Caco-2 (cell line): ENCODE measurements around the gene PHACTR1. TPM values are rescaled to one million over a fixed set of nuclear protein-coding genes. Genes with fewer than 3 reads are reported as not detected.

Experiments
- BruUV-seq: library from RNA; stranded (reverse); fragments of 400-500 nt; replicated peaks from 2 replicates; lab custom pipeline; 2021; lab: Mats Ljungman, UMichigan
- CTCF ChIA-PET: fragments of 300-600 bp; sonication (Branson Sonifier 250); formaldehyde crosslinking; loops from one replicate; lab custom pipeline; 2022; ENCODE audit warnings: antibody characterized with exemption; lab: Charles Lee
- POLR2A ChIA-PET: fragments of 300-600 bp; sonication (Branson Sonifier 250); formaldehyde crosslinking; loops from one replicate; lab custom pipeline; 2022; ENCODE audit warnings: antibody characterized with exemption; lab: Charles Lee
- DNase-seq, 2 experiments: peaks; one replicate each; pipeline versions ENCODE4 v3.0.0 to v3.0.0-alpha.2; 2020 to 2022
- H3K27me3 ChIP-seq: replicated peaks from 2 replicates; pipeline ENCODE4 v1.6.0; 2011; ENCODE audit warnings: low read length; ENCODE audit not compliant: control insufficient read depth, insufficient read depth
- H3K36me3 ChIP-seq: 2 replicates; pipeline ENCODE4 v1.5.1; 2011; ENCODE audit warnings: low read length; ENCODE audit not compliant: control insufficient read depth, insufficient read depth
- H3K4me1 ChIP-seq: fragments of 250-450 bp; sonication (Bioruptor Pico); 2 replicates; pipeline ENCODE4 v1.5.1; 2020; ENCODE audit warnings: mild to moderate bottlenecking
- H3K4me3 ChIP-seq: 2 replicates; pipeline ENCODE4 v1.5.1; 2011; ENCODE audit warnings: low read depth, mild to moderate bottlenecking, control low read depth, low read length
- H3K9me3 ChIP-seq: fragments of 250-450 bp; sonication (Bioruptor Pico); 2 replicates; pipeline ENCODE4 v1.5.1; 2020; ENCODE audit warnings: mild to moderate bottlenecking, moderate library complexity
- H3K27ac Mint-ChIP-seq: one replicate; pipeline ENCODE4 v1.8.0; 2022; ENCODE audit warnings: mixed read lengths; ENCODE audit not compliant: unreplicated experiment
- H3K27me3 Mint-ChIP-seq: one replicate; pipeline ENCODE4 v1.8.0; 2022; ENCODE audit warnings: mixed read lengths; ENCODE audit not compliant: insufficient read depth, unreplicated experiment
- H3K36me3 Mint-ChIP-seq: one replicate; pipeline ENCODE4 v1.8.0; 2022; ENCODE audit warnings: mild to moderate bottlenecking, mixed read lengths; ENCODE audit not compliant: insufficient read depth, unreplicated experiment
- H3K4me1 Mint-ChIP-seq: one replicate; pipeline ENCODE4 v1.8.0; 2022; ENCODE audit warnings: low read depth, mixed read lengths; ENCODE audit not compliant: unreplicated experiment
- H3K4me3 Mint-ChIP-seq: one replicate; pipeline ENCODE4 v1.8.0; 2022; ENCODE audit warnings: mild to moderate bottlenecking, moderate library complexity, mixed read lengths; ENCODE audit not compliant: unreplicated experiment
- H3K9me3 Mint-ChIP-seq: one replicate; pipeline ENCODE4 v1.8.0; 2022; ENCODE audit warnings: mixed read lengths; ENCODE audit not compliant: unreplicated experiment
- intact Hi-C: fragments of 100-400 bp; cut with micrococcal nuclease; formaldehyde crosslinking; loops from one replicate; pipeline ENCODE4 v1.10.0; 2022; ENCODE audit not compliant: unreplicated experiment
- total RNA-seq: library from RNA; stranded (reverse); gene quantifications from 2 replicates; pipeline ENCODE4 v1.2.3, GENCODE V29; 2022
- TF ChIP-seq, protein P1 (sequence below), 2 experiments: fragments of 200-600 bp in 1 of 2; IDR thresholded peaks; 1 replicate in 1 of 2; 2 replicates in 1 of 2; pipeline versions ENCODE4 v1.5.1 to v1.8.0; 2011 to 2022; ENCODE audit warnings: antibody characterized with exemption in 1 of 2, control low read depth in 1 of 2, inconsistent platforms in 1 of 2, low read depth in 1 of 2, low read length in 1 of 2, mild to moderate bottlenecking in 1 of 2, moderate library complexity in 1 of 2; ENCODE audit not compliant: insufficient read depth in 1 of 2, severe bottlenecking in 1 of 2, unreplicated experiment in 1 of 2

PHACTR1 gene
- total RNA-seq, 1 experiment from 2014 or later = 0.41 TPM

- Histone ChIP-seq H3K4me1 (no peaks in the 10 kb centered on the region), H3K27me3 (no peaks in the 10 kb centered on the region), H3K4me3 (no peak overlapping the region), H3K9me3 (peaks cover 6% of the 10 kb centered on the region), H3K36me3 (no peaks in the 10 kb centered on the region)
- TF ChIP-seq, protein P1, sequence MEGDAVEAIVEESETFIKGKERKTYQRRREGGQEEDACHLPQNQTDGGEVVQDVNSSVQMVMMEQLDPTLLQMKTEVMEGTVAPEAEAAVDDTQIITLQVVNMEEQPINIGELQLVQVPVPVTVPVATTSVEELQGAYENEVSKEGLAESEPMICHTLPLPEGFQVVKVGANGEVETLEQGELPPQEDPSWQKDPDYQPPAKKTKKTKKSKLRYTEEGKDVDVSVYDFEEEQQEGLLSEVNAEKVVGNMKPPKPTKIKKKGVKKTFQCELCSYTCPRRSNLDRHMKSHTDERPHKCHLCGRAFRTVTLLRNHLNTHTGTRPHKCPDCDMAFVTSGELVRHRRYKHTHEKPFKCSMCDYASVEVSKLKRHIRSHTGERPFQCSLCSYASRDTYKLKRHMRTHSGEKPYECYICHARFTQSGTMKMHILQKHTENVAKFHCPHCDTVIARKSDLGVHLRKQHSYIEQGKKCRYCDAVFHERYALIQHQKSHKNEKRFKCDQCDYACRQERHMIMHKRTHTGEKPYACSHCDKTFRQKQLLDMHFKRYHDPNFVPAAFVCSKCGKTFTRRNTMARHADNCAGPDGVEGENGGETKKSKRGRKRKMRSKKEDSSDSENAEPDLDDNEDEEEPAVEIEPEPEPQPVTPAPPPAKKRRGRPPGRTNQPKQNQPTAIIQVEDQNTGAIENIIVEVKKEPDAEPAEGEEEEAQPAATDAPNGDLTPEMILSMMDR (IDR thresholded peaks at IDR 0.05; ENCODE audit: insufficient read depth in 1 of 2, low read depth in 1 of 2, low read length in 1 of 2, severe bottlenecking in 1 of 2, unreplicated experiment in 1 of 2) = no peak
- H3K4me3 Mint-ChIP-seq = no peak overlapping the region
- H3K27me3 Mint-ChIP-seq = no peaks in the 10 kb centered on the region
- no TSS peak for BruUV-seq
- ChIA-PET CTCF (no interaction called here), POLR2A (no interaction called here)
- H3K36me3 Mint-ChIP-seq = peaks cover 40% of the 10 kb centered on the region
- H3K4me1 Mint-ChIP-seq = peaks cover 6% of the 10 kb centered on the region
- no peak for DNase-seq
- H3K9me3 Mint-ChIP-seq = no peaks in the 10 kb centered on the region
- intact Hi-C loops = no loop called here
- no peak overlapping the region for H3K27ac Mint-ChIP-seq
Observed at GRCh38 chr6:13281686-13282085, 565.1 kb downstream of the PHACTR1 start.

GRCh38 chr6:13282393-13283069 is 566.0 kb downstream of the PHACTR1 start:
- CTCF ChIA-PET = no interaction called here
- H3K27me3 Mint-ChIP-seq = no peaks in the 10 kb centered on the region
- H3K36me3 ChIP-seq = no peaks in the 10 kb centered on the region
- H3K9me3 Mint-ChIP-seq = no peaks in the 10 kb centered on the region
- BruUV-seq = no TSS peak
- no peak for DNase-seq
- intact Hi-C loops = no loop called here
- POLR2A ChIA-PET = no interaction called here
- H3K4me1 ChIP-seq = no peaks in the 10 kb centered on the region
- H3K27me3 ChIP-seq = no peaks in the 10 kb centered on the region
- H3K4me1 Mint-ChIP-seq = peaks cover 6% of the 10 kb centered on the region
- TF ChIP-seq, protein P1 (IDR thresholded peaks at IDR 0.05; ENCODE audit: insufficient read depth in 1 of 2, low read depth in 1 of 2, low read length in 1 of 2, severe bottlenecking in 1 of 2, unreplicated experiment in 1 of 2) = no peak
- no peak overlapping the region for H3K4me3 Mint-ChIP-seq
- H3K9me3 ChIP-seq = peaks cover 14% of the 10 kb centered on the region
- H3K27ac Mint-ChIP-seq = no peak overlapping the region
- peaks cover 48% of the 10 kb centered on the region for H3K36me3 Mint-ChIP-seq
- no peak overlapping the region for H3K4me3 ChIP-seq

DNA sequence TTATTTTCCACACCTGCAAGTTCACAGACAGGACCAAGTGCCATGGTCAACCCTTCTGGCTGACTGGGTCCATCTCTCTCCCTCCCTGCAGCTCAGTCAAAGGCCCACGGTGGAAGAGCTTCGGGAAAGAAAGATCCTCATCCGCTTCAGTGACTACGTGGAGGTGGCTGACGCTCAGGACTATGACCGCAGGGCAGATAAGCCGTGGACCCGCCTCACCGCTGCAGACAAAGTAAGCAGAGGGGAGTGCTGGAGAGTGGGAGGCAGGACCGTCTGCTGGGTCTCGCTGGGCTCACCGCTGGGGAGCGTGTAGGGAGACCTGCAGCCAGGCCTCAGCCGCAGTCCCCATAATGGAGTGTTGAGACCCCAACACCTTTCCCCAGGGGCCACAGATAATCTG is 566.8 kb downstream of the PHACTR1 start:
- no peak overlapping the region for H3K4me3 ChIP-seq
- ChIA-PET POLR2A (no interaction called here), CTCF (no interaction called here)
- peaks cover 16% of the 10 kb centered on the region for H3K9me3 ChIP-seq
- H3K27me3 ChIP-seq = no peaks in the 10 kb centered on the region
- Mint-ChIP-seq H3K9me3 (no peaks in the 10 kb centered on the region), H3K4me1 (peaks cover 6% of the 10 kb centered on the region), H3K4me3 (no peak overlapping the region), H3K27me3 (no peaks in the 10 kb centered on the region), H3K27ac (no peak overlapping the region), H3K36me3 (peaks cover 56% of the 10 kb centered on the region)
- TF ChIP-seq, protein P1 (IDR thresholded peaks at IDR 0.05; ENCODE audit: insufficient read depth in 1 of 2, low read depth in 1 of 2, low read length in 1 of 2, severe bottlenecking in 1 of 2, unreplicated experiment in 1 of 2) = no peak
- intact Hi-C loops = no loop called here
- no TSS peak for BruUV-seq
- H3K36me3 ChIP-seq = no peaks in the 10 kb centered on the region
- no peak for DNase-seq
- H3K4me1 ChIP-seq = no peaks in the 10 kb centered on the region
